ENCODE data around the gene LIM2.

DNA sequence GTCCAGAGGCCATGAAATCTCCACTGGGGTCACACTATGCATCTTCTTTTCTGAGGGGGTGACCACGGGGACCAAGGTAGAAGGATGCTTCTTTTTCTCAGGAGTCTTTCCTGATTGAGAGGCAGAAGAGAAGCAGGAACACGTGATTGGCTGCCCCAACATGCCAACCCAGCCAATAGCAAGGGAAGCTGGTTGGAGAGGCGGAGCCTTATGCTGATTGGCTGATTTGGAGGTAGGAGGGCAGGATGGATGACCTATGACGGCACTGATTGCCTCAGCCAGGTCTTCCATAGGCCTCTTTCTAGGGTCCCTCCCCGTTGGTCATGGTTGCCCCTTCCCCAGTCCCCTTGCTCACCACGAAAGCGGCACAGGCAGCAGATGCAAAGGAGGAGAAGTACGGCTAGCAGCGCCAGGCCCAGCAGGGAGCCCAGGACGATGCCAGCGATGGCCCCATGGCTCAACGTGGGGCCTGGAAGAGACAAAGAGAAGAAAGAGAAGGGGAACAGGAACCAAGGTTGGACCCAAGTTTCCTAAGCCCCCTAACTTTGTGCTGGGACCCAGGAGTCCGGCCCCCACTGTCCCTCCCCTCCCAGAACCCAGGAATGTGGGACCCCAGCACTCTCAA lies 53.8 kb downstream of the LIM2 start:
- TF ChIP-seq EZH2 (IDR thresholded peaks at IDR 0.05; ENCODE audit: low read depth), result no peak
- TF ChIP-seq, protein P1, sequence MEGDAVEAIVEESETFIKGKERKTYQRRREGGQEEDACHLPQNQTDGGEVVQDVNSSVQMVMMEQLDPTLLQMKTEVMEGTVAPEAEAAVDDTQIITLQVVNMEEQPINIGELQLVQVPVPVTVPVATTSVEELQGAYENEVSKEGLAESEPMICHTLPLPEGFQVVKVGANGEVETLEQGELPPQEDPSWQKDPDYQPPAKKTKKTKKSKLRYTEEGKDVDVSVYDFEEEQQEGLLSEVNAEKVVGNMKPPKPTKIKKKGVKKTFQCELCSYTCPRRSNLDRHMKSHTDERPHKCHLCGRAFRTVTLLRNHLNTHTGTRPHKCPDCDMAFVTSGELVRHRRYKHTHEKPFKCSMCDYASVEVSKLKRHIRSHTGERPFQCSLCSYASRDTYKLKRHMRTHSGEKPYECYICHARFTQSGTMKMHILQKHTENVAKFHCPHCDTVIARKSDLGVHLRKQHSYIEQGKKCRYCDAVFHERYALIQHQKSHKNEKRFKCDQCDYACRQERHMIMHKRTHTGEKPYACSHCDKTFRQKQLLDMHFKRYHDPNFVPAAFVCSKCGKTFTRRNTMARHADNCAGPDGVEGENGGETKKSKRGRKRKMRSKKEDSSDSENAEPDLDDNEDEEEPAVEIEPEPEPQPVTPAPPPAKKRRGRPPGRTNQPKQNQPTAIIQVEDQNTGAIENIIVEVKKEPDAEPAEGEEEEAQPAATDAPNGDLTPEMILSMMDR (conservative IDR thresholded peaks at IDR 0.05), result no peak

Data from PC-9 (cell line).